Measurements from ENCODE around the gene MAP2K4. TPM values are rescaled to one million over a fixed set of nuclear protein-coding genes. Genes with fewer than 3 reads are reported as not detected.

MAP2K4 gene
- total and polyA plus RNA-seq, 10 donors, result 8.2 to 35.1 (median 26.0) TPM

DNA sequence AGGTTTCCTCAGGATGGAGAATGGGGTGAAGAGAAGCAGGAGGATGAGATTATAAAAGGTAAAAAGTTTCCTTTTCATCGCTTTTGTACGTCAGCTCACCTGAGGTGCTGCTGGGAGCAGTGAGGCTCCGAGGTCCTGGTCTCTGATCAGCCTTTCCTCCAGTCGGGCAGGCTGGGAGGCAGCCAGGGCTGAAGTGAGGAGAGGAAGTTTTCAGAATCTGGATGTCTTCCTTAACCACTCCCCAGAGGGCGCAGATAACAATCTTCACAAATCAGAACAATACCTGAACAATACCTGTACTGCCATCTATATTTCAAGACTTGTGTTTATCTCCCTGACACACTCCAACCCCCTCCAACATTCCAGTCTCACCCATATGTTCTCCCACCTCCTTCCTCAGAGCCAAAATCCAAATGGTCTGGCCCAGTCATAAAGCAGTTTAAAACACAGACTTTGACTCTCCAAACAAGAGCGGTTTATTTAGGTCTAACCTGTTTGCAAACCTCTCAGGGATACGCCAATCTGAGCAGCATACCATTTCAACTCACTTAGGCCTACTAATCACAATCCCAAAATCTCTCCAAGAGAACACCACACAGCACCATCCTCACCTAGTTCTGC is 30.2 kb upstream of the MAP2K4 start:
- intact Hi-C loops (cut with DNase I; ENCODE audit: low total_unique reads), result no loop called here
- no peak for DNase-seq
- 78 to 89% (median 86%) methylated on average over 7 of the region's 7 CpGs for WGBS, 5 donors

DNA sequence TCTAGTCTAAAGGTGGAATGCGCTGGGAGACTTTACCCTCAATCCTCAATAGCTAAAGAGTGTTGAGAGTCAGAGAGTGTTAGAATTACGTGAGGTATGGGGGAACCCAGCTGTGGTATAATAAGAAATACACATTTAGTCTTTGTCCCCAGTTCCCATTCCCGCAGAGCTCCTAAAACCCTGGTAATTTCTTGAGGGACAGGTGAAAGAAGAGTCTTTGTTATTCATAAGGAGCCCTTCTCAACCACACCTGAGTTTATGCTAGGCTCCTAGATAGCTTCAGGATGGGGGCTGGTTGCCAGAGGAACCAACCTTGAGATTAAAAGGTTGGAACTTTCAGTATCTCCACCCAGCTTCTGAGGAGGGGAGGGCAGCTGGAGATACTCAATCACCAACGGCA is 29.2 kb upstream of the MAP2K4 start:
- H3K27ac ChIP-seq, result no peak overlapping the region
- peaks cover 7 to 22% (median 9%) of the 10 kb centered on the region in 6 donors for H3K4me1 ChIP-seq
- H3K27me3 ChIP-seq (replicated peaks in 1 of 7), result no peaks in the 10 kb centered on the region
- H3K9me3 ChIP-seq, result no peaks in the 10 kb centered on the region
- intact Hi-C loops (cut with DNase I; ENCODE audit: low total_unique reads), result no loop called here
- H3K36me3 ChIP-seq, result peaks cover 0 to 62% (median 33%) of the 10 kb centered on the region in 6 donors
- DNase-seq, result no peak
- 68 to 96% (median 72%) methylated on average over 3 to 4 of the region's 4 CpGs for WGBS, 5 donors
- TF ChIP-seq, protein P1, sequence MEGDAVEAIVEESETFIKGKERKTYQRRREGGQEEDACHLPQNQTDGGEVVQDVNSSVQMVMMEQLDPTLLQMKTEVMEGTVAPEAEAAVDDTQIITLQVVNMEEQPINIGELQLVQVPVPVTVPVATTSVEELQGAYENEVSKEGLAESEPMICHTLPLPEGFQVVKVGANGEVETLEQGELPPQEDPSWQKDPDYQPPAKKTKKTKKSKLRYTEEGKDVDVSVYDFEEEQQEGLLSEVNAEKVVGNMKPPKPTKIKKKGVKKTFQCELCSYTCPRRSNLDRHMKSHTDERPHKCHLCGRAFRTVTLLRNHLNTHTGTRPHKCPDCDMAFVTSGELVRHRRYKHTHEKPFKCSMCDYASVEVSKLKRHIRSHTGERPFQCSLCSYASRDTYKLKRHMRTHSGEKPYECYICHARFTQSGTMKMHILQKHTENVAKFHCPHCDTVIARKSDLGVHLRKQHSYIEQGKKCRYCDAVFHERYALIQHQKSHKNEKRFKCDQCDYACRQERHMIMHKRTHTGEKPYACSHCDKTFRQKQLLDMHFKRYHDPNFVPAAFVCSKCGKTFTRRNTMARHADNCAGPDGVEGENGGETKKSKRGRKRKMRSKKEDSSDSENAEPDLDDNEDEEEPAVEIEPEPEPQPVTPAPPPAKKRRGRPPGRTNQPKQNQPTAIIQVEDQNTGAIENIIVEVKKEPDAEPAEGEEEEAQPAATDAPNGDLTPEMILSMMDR (IDR thresholded peaks at IDR 0.05 in 8 of 11, conservative IDR thresholded peaks at IDR 0.05 in 3 of 11), result no peak
- TF ChIP-seq POLR2AphosphoS5 (IDR thresholded peaks at IDR 0.05) (no peak), POLR2A (IDR thresholded peaks at IDR 0.05) (no peak)
- H3K4me3 ChIP-seq, result no peak overlapping the region

More for the DNA sequence above, 30.2 kb upstream of the MAP2K4 start:
- Histone ChIP-seq H3K27me3 (replicated peaks in 1 of 7) (no peaks in the 10 kb centered on the region), H3K27ac (no peak overlapping the region), H3K36me3 (peaks cover 0 to 72% (median 33%) of the 10 kb centered on the region in 6 donors), H3K4me1 (peaks cover 0 to 12% (median 0%) of the 10 kb centered on the region in 6 donors), H3K4me3 (no peak overlapping the region), H3K9me3 (no peaks in the 10 kb centered on the region)
- TF ChIP-seq POLR2AphosphoS5 (IDR thresholded peaks at IDR 0.05), result no peak
- TF ChIP-seq POLR2A (IDR thresholded peaks at IDR 0.05), result no peak
- TF ChIP-seq, protein P1 (IDR thresholded peaks at IDR 0.05 in 8 of 11, conservative IDR thresholded peaks at IDR 0.05 in 3 of 11), result no peak

DNA sequence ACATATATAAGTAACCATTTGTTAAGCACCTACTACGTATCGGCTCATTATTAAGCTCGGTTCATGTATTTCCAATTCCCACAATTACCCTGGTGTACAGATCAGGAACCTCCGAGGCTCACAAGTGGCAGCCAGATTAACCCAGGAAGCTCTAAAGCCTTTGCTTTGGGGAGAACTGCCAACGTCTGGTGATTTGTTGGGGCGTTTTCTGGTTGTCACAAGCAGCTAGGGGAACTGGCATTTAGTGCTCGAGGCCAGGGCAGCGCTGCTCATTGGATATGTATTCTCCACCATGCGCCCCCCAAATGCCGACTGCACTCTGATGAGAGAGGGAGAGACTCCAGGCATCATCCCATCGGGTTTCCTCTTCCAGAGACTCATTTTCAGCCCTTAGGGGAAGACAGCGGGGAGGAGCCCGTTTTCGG is 23.9 kb upstream of the MAP2K4 start:
- TF ChIP-seq, protein P1 (IDR thresholded peaks at IDR 0.05 in 8 of 11, conservative IDR thresholded peaks at IDR 0.05 in 3 of 11), result peak in 4 of 11 experiments; percentile 6 to 41 (median 24)
- TF ChIP-seq POLR2AphosphoS5 (IDR thresholded peaks at IDR 0.05), result no peak
- no peak for DNase-seq
- H3K36me3 ChIP-seq, result peaks cover 0 to 13% (median 8%) of the 10 kb centered on the region in 6 donors
- WGBS, 5 donors, result 0 to 1% (median 1%) methylated on average over 8 to 14 of the region's 14 CpGs
- peak overlapping the region; percentile 88 to 97 (median 95) for H3K27ac ChIP-seq
- no peaks in the 10 kb centered on the region for H3K27me3 ChIP-seq (replicated peaks in 1 of 7)
- no peaks in the 10 kb centered on the region for H3K9me3 ChIP-seq
- peaks cover 7 to 30% (median 17%) of the 10 kb centered on the region in 6 donors for H3K4me1 ChIP-seq
- intact Hi-C loops (cut with DNase I; ENCODE audit: low total_unique reads), result no loop called here
- peak overlapping the region; percentile 73 to 84 (median 82) for H3K4me3 ChIP-seq

DNA sequence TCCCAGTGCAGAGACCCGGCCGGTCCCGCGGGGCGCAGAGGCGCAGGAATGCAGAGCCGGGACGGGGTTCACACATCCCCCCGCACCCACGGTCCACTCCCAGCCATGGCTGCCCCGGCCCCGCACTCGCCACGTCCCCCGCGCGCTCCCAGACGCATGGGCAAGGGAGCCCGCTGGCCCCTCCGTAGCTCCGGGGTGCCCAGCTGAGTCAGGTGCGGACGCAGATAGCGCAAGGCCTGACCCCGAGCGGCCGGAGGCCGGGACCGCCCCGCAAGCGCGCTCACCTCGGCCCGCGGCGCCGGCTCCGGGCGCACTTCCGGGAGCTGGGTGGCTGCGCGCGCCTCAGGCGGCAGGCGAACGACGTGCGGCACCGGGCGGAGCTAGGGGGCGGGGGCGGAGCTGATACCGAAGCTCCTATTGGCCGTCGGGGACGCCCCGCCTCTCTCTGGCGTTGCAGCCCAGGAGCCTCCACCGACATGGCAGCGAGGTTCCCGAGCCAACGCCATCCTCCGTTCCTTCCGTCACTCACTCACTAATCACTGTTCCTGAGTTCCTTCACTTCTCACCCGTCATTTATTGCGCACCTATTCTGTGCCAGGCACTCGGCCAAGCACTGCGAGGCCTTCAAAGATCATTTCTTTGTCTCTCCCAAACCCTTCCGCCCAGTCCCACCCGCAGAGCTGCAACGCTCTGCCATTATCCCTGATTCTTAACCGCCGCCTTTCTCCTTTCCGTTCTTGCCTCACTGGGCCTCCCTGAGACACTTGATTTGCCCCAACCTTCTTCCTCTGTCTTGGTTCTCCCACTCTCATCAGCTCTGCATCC is 23.3 kb upstream of the MAP2K4 start, which contains the start of gene ZNF18:
TSS of gene ZNF18 (minus strand) at position 329 of the 825 bp plus-strand sequence. CDS start 4,646 bp downstream, outside the sequence.
- H3K4me1 ChIP-seq, result peaks cover 7 to 30% (median 17%) of the 10 kb centered on the region in 6 donors
- WGBS, 5 donors, result 1% methylated on average over 41 to 74 of the region's 74 CpGs
- TF ChIP-seq, protein P1 (IDR thresholded peaks at IDR 0.05 in 8 of 11, conservative IDR thresholded peaks at IDR 0.05 in 3 of 11), result peak in 6 of 11 experiments; percentile 4 to 36 (median 30)
- TF ChIP-seq POLR2A (IDR thresholded peaks at IDR 0.05), result peak; percentile 67 to 92 (median 82)
- TF ChIP-seq POLR2AphosphoS5 (IDR thresholded peaks at IDR 0.05), result peak; percentile 96 to 98 (median 97)

More for the DNA sequence above, 23.3 kb upstream of the MAP2K4 start, which contains the start of gene ZNF18:
- no peaks in the 10 kb centered on the region for H3K27me3 ChIP-seq (replicated peaks in 1 of 7)
- H3K9me3 ChIP-seq, result no peaks in the 10 kb centered on the region
- peak within 1 kb of the TSS; percentile 88 to 97 (median 95) for H3K27ac ChIP-seq
- H3K36me3 ChIP-seq, result peaks cover 0 to 7% (median 3%) of the 10 kb centered on the region in 6 donors
- DNase-seq, result peak; percentile 99
- intact Hi-C loops (cut with DNase I; ENCODE audit: low total_unique reads), result no loop called here
- peak within 1 kb of the TSS; percentile 73 to 84 (median 82) for H3K4me3 ChIP-seq

All from spleen (tissue), 11 donors.